Measurements from ENCODE around the gene MALAT1. TPM values are rescaled to one million over a fixed set of nuclear protein-coding genes. Genes with fewer than 3 reads are reported as not detected.

MALAT1 gene
- total and polyA plus RNA-seq, 2 of the 13 experiments (the other 11 are each of a cell fraction or from before 2014, with no cell fraction given), result 143 to 1,237 TPM

DNA sequence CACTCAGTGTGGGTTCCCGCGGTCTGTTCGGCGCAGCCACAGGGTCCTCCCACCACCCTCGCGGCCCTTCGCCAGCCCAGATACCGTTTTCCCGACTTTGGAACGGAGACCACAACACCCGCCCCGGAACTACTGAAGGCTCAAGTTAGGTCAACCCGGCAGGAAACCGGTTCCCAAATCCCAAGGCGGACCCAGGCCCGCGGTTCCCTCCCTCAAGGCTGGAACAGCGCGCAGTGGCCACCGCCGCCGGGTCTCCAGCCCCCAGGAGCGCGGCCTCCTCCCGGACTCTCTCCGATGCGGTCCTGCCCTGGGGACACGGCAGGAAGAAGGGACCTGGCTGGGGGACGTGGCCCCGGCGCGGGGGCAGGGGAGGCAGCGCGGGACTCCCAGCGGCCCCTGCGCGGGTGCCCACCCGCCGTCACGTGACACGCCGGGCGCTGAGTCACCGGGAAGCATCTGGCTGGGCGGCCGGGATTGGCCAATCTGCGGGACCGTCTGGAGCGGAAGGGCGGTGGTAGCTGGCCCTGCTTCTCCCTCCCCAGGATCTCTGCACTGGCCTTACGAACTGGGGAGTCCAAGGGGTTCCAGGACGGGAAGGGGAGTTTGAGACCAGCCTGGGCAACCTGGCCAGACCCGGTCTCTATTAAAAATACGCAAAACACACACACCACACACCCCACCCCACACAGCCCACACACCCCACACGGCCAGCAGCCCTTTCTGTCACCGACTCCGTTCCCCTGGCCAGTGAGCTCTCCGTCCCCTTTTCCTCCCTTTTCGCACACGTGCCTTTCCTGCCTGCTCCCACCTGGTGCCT, 21.5 kb upstream of the MALAT1 start (continued):
- peak; percentile 79 for TF ChIP-seq IRF2 (CRISPR knock-in tag; IDR thresholded peaks at IDR 0.05)
- no peak for TF ChIP-seq ZNF3 (CRISPR knock-in tag; IDR thresholded peaks at IDR 0.05)
- TF ChIP-seq ZNF441 (CRISPR knock-in tag; IDR thresholded peaks at IDR 0.05; ENCODE audit: borderline replicate concordance), result no peak; the same call in 1 of the 2 replicates
- no peak for TF ChIP-seq HNRNPH1 (optimal IDR thresholded peaks at IDR 0.05; ENCODE audit: low read depth, low read length)
- no peak for TF ChIP-seq ZZZ3 (CRISPR knock-in tag; IDR thresholded peaks at IDR 0.05; ENCODE audit: borderline replicate concordance)
- no peak for TF ChIP-seq KLF16 (CRISPR knock-in tag; IDR thresholded peaks at IDR 0.05)
- peak; percentile 95; the same call in 1 of the 2 replicates for TF ChIP-seq ZNF788 (CRISPR knock-in tag; IDR thresholded peaks at IDR 0.05; ENCODE audit: borderline replicate concordance)
- peak; percentile 49; the same call in 1 of the 2 replicates for TF ChIP-seq RAD21 (CRISPR knock-in tag; IDR thresholded peaks at IDR 0.05)
- TF ChIP-seq ZFP36 (IDR thresholded peaks at IDR 0.05; ENCODE audit: borderline replicate concordance, low read depth, low read length, partially characterized antibody), result no peak
- no peak for TF ChIP-seq SMARCE1 (IDR thresholded peaks at IDR 0.05; ENCODE audit: borderline replicate concordance)
- TF ChIP-seq MIXL1 (CRISPR knock-in tag; IDR thresholded peaks at IDR 0.05), result peak; percentile 31; the same call in 1 of the 2 replicates
- TF ChIP-seq, protein P1, sequence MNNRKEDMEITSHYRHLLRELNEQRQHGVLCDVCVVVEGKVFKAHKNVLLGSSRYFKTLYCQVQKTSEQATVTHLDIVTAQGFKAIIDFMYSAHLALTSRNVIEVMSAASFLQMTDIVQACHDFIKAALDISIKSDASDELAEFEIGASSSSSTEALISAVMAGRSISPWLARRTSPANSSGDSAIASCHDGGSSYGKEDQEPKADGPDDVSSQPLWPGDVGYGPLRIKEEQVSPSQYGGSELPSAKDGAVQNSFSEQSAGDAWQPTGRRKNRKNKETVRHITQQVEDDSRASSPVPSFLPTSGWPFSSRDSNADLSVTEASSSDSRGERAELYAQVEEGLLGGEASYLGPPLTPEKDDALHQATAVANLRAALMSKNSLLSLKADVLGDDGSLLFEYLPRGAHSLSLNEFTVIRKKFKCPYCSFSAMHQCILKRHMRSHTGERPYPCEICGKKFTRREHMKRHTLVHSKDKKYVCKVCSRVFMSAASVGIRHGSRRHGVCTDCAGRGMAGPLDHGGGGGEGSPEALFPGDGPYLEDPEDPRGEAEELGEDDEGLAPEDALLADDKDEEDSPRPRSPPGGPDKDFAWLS (CRISPR knock-in tag; IDR thresholded peaks at IDR 0.05; ENCODE audit: borderline replicate concordance), result no peak
- peak; percentile 61; the same call in 1 of the 2 replicates for TF ChIP-seq CBFB (CRISPR knock-in tag; IDR thresholded peaks at IDR 0.05)
- no peak for TF ChIP-seq ATRX (CRISPR knock-in tag; IDR thresholded peaks at IDR 0.05; ENCODE audit: borderline replicate concordance)
- TF ChIP-seq, protein P2, sequence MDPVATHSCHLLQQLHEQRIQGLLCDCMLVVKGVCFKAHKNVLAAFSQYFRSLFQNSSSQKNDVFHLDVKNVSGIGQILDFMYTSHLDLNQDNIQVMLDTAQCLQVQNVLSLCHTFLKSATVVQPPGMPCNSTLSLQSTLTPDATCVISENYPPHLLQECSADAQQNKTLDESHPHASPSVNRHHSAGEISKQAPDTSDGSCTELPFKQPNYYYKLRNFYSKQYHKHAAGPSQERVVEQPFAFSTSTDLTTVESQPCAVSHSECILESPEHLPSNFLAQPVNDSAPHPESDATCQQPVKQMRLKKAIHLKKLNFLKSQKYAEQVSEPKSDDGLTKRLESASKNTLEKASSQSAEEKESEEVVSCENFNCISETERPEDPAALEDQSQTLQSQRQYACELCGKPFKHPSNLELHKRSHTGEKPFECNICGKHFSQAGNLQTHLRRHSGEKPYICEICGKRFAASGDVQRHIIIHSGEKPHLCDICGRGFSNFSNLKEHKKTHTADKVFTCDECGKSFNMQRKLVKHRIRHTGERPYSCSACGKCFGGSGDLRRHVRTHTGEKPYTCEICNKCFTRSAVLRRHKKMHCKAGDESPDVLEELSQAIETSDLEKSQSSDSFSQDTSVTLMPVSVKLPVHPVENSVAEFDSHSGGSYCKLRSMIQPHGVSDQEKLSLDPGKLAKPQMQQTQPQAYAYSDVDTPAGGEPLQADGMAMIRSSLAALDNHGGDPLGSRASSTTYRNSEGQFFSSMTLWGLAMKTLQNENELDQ (CRISPR knock-in tag; IDR thresholded peaks at IDR 0.05; ENCODE audit: borderline replicate concordance), result no peak
- TF ChIP-seq PRDM15 (CRISPR knock-in tag; IDR thresholded peaks at IDR 0.05), result 0 out of 2 replicates have a peak, but pooled peaks have one; percentile 56
- TF ChIP-seq, protein P3, sequence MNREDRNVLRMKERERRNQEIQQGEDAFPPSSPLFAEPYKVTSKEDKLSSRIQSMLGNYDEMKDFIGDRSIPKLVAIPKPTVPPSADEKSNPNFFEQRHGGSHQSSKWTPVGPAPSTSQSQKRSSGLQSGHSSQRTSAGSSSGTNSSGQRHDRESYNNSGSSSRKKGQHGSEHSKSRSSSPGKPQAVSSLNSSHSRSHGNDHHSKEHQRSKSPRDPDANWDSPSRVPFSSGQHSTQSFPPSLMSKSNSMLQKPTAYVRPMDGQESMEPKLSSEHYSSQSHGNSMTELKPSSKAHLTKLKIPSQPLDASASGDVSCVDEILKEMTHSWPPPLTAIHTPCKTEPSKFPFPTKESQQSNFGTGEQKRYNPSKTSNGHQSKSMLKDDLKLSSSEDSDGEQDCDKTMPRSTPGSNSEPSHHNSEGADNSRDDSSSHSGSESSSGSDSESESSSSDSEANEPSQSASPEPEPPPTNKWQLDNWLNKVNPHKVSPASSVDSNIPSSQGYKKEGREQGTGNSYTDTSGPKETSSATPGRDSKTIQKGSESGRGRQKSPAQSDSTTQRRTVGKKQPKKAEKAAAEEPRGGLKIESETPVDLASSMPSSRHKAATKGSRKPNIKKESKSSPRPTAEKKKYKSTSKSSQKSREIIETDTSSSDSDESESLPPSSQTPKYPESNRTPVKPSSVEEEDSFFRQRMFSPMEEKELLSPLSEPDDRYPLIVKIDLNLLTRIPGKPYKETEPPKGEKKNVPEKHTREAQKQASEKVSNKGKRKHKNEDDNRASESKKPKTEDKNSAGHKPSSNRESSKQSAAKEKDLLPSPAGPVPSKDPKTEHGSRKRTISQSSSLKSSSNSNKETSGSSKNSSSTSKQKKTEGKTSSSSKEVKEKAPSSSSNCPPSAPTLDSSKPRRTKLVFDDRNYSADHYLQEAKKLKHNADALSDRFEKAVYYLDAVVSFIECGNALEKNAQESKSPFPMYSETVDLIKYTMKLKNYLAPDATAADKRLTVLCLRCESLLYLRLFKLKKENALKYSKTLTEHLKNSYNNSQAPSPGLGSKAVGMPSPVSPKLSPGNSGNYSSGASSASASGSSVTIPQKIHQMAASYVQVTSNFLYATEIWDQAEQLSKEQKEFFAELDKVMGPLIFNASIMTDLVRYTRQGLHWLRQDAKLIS (CRISPR knock-in tag; IDR thresholded peaks at IDR 0.05), result no peak; the same call in 1 of the 2 replicates

Measured in HepG2 (cell line).